SW 1271 (cell line): ENCODE measurements around the gene INTS13.
A peak's percentile ranks its signal among the peaks of the same experiment; 100 is the strongest.
"Not testable (repeated sequence)": the region's sequence is repeated elsewhere in the genome, so short reads cannot be mapped to it uniquely, and the experiment has no call there.

Source experiments
- DNase-seq, 2 experiments: peaks; one replicate each; lab custom pipeline; 2025; lab: John Stamatoyannopoulos, UW

Gene INTS13

DNA sequence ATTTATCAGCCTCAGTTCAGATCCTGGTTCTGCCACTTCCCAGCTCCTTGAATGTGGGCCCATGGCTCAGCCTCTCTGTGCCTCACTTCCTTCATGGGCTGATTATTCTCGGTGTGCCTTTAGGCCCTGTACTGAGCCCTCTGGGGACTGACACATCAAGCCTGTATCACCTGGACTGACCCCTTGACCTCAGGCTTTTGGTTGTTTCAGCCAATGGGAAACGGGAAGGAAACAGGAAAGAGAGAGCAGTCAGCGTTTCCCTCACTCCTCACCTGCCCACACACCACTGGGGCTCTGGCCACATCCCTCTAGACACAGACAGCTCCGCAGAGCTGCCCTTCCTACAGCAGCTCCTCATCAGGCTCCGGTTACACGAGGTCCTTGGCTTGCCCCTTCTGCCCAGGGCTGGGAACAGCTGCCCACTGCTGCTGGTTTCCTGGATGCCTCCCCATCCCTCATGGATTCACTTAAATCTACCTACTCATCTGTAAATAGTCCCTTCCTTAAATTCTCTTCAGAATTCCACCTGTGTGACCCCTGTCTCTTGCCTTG, 67.8 kb downstream of the INTS13 start:
- DNase-seq, result no peak

DNA sequence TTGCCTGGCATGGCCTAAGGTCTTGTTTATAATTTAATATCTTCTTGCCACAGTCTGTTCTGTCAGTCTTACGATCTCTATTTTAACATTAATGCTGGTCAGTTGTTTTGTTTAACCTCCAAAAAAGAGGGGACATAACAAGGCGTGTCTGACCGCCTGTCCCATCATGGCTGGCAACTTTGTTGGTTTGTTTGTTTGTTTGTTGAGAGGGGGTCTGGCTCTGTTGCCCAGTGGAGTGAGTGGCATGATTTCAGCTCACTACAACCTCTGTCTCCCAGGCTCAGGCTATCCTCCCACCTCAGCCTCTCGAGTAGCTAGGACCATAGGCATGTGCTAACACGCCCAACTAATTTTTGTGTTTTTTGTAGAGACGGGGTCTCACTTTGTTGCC, 68.7 kb downstream of the INTS13 start:
- DNase-seq, result no peak

DNA sequence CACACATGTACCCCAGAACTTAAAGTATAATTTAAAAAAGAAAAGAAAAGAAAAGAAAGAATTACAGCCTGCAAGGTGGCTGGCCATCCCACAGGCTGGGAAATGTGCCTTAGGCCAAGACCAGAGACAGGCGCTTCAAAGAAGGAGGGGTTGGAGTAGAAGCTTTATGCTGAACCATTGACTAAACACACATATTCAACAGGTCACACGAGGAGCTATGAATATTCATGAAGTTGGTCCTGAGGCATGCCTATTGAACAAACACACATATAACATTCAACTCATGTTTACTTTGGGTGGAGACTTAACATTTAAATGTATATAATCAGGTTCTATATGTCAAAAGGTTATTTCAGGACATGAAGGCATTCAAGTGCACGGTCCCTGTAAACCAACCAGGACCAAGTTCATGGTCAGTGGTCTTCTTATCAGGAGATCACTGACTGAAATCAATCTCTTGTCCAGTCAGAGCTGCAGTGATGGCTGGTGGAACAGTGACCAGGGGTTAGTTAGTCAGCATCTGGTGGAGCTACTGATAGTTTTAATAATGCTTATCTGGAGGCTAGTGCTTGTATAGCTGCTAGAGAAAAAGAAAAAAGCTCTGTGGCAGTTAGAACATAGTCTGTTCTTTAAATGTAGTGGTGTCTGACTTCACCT, 69.2 kb downstream of the INTS13 start:
- no peak for DNase-seq

DNA sequence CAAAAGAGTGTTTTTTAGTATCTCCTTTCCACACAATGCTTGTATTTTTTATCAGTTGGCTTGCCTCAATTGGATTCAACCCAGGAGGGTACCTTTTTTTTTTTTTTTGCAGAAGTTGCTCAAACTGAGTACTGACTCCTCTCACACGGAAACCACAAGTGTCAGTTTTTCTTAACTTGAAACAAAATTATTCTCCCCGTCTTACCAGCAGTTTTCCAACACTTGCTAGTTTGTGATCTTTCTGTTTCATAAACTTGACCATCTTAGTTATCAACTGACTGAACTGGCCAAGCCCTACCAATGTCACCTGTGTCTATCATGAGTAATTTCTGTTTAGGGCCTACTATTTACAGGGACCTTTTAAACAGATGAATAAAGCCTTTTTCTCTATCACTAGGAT, 70.7 kb downstream of the INTS13 start:
- no peak for DNase-seq

DNA sequence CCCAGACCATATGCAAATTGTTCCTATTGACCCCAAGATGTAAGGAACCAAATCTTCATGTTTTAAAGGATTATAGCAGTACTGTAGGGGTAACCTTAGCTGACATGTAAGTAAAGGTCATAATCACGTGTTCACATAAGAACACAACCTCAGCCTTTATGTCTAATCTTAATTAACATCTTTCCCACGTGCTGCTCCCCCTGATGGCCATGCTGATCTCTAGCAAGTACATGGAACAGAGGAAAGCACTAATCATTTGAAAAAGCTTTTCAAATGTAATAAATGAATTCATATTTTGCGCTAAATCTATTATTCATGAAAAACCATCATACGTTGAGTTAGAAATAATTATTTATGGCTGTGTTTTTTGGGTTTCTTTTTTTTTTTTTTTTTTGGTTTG, 74.3 kb downstream of the INTS13 start:
- peak in 1 of 2 experiments; percentile 37 for DNase-seq

DNA sequence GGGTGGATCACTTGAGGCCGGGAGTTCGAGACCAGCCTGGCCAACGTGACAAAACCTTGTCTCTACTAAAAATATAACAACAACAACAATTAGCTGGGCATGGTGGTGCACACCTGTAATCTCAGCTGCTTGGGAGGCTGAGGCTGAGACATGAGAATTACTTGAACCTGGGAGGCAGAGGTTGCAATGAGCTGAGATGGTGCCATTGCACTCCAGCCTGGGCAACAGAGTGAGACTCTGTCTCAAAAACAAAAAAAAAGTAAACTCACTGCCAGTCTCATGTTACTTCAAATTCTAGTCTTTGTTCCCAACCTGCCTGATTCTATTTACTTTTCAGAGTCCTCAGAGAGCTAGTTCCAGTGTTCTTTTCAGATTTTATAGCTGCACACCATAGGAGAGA, 75.0 kb downstream of the INTS13 start:
- not testable (repeated sequence) for DNase-seq

DNA sequence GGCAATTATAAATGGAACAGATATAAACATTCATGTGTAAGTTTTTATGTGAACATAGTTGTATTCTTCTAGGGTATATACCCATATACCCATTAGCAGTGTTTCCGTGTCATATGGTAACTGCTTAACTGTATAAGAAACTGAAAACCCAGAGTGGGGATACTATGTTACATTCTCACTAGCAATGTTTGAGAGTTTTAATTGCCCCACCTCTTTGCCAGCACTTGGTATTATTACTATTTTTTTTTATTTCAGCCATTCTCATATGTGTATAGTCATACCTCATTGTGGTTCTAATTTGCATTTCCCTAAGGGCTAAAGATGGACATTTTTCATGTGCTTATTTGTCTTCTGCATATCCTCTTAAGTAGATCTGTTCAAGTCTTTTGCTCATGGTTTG, 76.1 kb downstream of the INTS13 start:
- no peak for DNase-seq

DNA sequence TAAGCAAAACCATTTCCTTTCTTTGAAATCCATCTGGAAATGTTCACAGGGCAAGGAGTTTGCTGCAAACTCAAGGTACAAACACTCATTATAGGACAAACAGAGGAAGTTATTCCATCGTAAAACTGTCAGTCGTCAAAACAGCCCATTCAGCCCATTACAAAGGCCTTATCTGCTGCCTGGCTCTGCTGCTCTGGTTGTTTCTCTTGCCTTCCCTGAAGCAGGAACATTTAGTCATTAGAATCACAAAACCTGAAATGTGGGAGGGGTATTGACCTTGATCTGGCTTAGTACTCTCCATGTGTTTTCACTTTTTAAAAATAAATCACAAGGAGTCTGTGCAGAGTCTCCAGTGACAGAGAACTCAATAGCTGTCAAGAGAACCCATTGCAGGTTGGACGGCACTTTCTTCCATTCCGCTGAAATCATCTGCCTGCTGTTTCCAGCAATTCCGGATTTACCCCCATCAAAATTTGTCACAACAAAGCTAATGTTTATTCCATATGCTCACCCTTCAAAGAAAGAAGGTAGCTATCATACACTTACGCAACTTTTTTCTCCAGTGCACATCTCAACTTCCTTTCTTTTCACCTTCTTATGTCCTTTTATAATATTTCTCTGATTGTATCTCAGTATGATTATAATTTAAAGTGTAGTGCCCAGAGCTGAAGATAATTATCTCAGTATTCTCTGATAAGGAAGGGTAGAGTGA, 80.2 kb downstream of the INTS13 start:
- DNase-seq, result no peak

DNA sequence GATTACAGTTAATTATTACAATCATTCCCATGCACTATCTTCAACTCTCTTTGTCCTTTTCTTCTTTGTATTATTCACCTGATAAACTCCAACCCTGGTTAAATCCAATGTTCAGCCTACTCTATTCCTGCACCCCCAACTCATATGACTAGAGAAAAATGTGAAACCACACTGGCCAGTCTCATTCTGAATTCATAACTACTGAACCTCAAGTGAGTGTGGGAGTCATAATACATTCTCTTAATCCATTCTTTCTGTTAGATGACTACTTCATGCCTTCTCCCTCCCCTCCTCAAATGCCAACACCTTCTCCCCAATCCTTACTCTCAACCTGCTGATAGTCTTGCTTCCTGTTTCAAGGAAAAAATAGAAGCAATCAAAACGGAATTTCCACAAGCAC, 82.4 kb downstream of the INTS13 start:
- no peak for DNase-seq
